ENCODE data around the gene C9orf43. TPM values are rescaled to one million over a fixed set of nuclear protein-coding genes. Genes with fewer than 3 reads are reported as not detected.

Gene C9orf43
- total and polyA plus RNA-seq, 2 donors (not counting 3 experiments of a cell fraction or from before 2014, with no cell fraction given), result 0.25 to 0.66 TPM

DNA sequence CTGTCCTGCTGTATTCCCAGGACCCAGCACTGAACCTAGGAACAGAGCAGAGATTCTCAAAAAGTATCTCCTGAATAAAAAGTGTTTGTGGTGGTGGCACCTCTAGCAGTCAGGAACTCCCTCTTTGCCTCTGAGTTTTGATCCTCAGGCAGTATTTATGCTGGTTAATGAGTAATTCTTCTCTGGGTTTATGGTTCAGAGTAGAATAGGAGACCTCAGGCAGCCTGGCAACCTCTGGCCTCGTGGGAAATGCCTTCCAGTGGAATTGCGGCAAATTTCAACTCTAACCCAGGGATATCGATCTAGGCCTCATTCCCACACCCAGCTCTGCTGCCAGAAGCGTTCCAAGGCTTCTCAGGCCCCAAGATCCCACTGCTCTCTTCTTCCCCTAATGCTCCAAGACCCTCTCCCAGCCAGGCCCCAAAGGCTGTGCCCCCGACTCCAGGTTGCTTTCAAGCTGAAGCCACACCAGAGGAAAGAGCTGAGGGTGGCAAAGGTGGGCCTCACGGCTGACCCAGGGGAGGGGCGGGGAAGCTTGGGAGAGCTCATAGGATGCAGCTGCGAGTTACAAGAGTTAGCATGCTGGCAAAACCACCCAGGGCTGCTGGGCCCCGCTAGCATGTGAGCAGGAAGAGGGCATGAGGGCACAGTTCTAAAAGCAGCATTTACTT lies 22.9 kb upstream of the C9orf43 start:
- no TSS peak for BruUV-seq (replicated peaks)
- no peak for DNase-seq (ENCODE audit: low read depth, low spot score)
- Histone ChIP-seq H3K27ac (ENCODE audit: insufficient read depth, low read depth, low read length) (no peak overlapping the region), H3K79me2 (ENCODE audit: control insufficient read depth, insufficient read depth, low read length) (no peaks in the 10 kb centered on the region), H2AFZ (ENCODE audit: low read depth, low read length) (no peak overlapping the region), H4K20me1 (replicated peaks; ENCODE audit: control insufficient read depth, extremely low read depth, insufficient read depth, low read length) (no peaks in the 10 kb centered on the region), H3K9me1 (replicated peaks; ENCODE audit: control insufficient read depth, extremely low read depth, insufficient read depth, low read length) (no peaks in the 10 kb centered on the region), H3K4me1 (ENCODE audit: control insufficient read depth, extremely low read depth, insufficient read depth, low read length) (no peaks in the 10 kb centered on the region), H3K4me2 (ENCODE audit: insufficient read depth, low read length) (no peak overlapping the region), H3K9me3 (replicated peaks; ENCODE audit: control insufficient read depth, insufficient read depth, low read length) (no peaks in the 10 kb centered on the region), H3K4me3 (replicated peaks in 1 of 3; ENCODE audit: insufficient read depth in 1 of 3, low read depth in 1 of 3, low read length in 3 of 3) (no peak overlapping the region), H3K9ac (replicated peaks; ENCODE audit: extremely low read depth, insufficient read depth, low read length) (no peak overlapping the region), H3K36me3 (ENCODE audit: control insufficient read depth in 2 of 2, extremely low read depth in 1 of 2, insufficient read depth in 2 of 2, low read length in 2 of 2) (peaks cover 2 to 11% of the 10 kb centered on the region in 2 experiments), H3K27me3 (ENCODE audit: control insufficient read depth in 2 of 2, insufficient read depth in 2 of 2, low read length in 2 of 2) (no peaks in the 10 kb centered on the region)
- ChIA-PET CTCF (no interaction called here), POLR2A (no interaction called here)
- no peak for FAIRE-seq
- dilution Hi-C loops (cut with MboI; ENCODE audit: extremely low pct_ligation_motif_present, low sequenced_read_pairs) (no loop called here), intact Hi-C loops (cut with micrococcal nuclease) (no loop called here)
- TF ChIP-seq POLR2A (IDR thresholded peaks at IDR 0.05; ENCODE audit: low read depth, low read length) (no peak), MYC (IDR thresholded peaks at IDR 0.05; ENCODE audit: low read depth, low read length) (no peak)
- TF ChIP-seq, protein P1, sequence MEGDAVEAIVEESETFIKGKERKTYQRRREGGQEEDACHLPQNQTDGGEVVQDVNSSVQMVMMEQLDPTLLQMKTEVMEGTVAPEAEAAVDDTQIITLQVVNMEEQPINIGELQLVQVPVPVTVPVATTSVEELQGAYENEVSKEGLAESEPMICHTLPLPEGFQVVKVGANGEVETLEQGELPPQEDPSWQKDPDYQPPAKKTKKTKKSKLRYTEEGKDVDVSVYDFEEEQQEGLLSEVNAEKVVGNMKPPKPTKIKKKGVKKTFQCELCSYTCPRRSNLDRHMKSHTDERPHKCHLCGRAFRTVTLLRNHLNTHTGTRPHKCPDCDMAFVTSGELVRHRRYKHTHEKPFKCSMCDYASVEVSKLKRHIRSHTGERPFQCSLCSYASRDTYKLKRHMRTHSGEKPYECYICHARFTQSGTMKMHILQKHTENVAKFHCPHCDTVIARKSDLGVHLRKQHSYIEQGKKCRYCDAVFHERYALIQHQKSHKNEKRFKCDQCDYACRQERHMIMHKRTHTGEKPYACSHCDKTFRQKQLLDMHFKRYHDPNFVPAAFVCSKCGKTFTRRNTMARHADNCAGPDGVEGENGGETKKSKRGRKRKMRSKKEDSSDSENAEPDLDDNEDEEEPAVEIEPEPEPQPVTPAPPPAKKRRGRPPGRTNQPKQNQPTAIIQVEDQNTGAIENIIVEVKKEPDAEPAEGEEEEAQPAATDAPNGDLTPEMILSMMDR (IDR thresholded peaks at IDR 0.05; ENCODE audit: extremely low read depth in 1 of 2, insufficient read depth in 1 of 2, low read depth in 1 of 2, low read length in 2 of 2), result no peak

GRCh38 chr9:113388833-113389232 lies 21.7 kb upstream of the C9orf43 start:
- no peaks in the 10 kb centered on the region for H3K79me2 ChIP-seq (ENCODE audit: control insufficient read depth, insufficient read depth, low read length)
- TF ChIP-seq GATA2 (IDR thresholded peaks at IDR 0.05; ENCODE audit: insufficient read depth, insufficient read length, low read depth, low read length) (no peak), MYC (IDR thresholded peaks at IDR 0.05; ENCODE audit: low read depth, low read length) (no peak), EZH2 (IDR thresholded peaks at IDR 0.05; ENCODE audit: borderline replicate concordance, low read depth, low read length, severe bottlenecking) (no peak), FOS (IDR thresholded peaks at IDR 0.05; ENCODE audit: borderline replicate concordance, insufficient read depth, low read length) (no peak), JUN (IDR thresholded peaks at IDR 0.05; ENCODE audit: borderline replicate concordance, insufficient read depth, insufficient read length, low read depth) (no peak), POLR2AphosphoS5 (IDR thresholded peaks at IDR 0.05; ENCODE audit: insufficient read depth, low read depth, low read length) (no peak), POLR2A (IDR thresholded peaks at IDR 0.05; ENCODE audit: low read depth, low read length) (no peak)
- TF ChIP-seq, protein P1 (IDR thresholded peaks at IDR 0.05; ENCODE audit: extremely low read depth in 1 of 2, insufficient read depth in 1 of 2, low read depth in 1 of 2, low read length in 2 of 2), result no peak
- TF ChIP-seq, protein P2, sequence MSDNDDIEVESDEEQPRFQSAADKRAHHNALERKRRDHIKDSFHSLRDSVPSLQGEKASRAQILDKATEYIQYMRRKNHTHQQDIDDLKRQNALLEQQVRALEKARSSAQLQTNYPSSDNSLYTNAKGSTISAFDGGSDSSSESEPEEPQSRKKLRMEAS (IDR thresholded peaks at IDR 0.05; ENCODE audit: insufficient read depth, insufficient read length), result no peak
- BruUV-seq (replicated peaks), result no TSS peak
- no peaks in the 10 kb centered on the region for H3K9me1 ChIP-seq (replicated peaks; ENCODE audit: control insufficient read depth, extremely low read depth, insufficient read depth, low read length)
- ChIA-PET POLR2A (no interaction called here), CTCF (no interaction called here)
- no peak overlapping the region for H2AFZ ChIP-seq (ENCODE audit: low read depth, low read length)
- no peak overlapping the region for H3K27ac ChIP-seq (ENCODE audit: insufficient read depth, low read depth, low read length)
- dilution Hi-C loops (cut with MboI; ENCODE audit: extremely low pct_ligation_motif_present, low sequenced_read_pairs) (no loop called here), intact Hi-C loops (cut with micrococcal nuclease) (no loop called here)
- no peak overlapping the region for H3K4me3 ChIP-seq (replicated peaks in 1 of 3; ENCODE audit: insufficient read depth in 1 of 3, low read depth in 1 of 3, low read length in 3 of 3)
- no peaks in the 10 kb centered on the region for H4K20me1 ChIP-seq (replicated peaks; ENCODE audit: control insufficient read depth, extremely low read depth, insufficient read depth, low read length)
- no peaks in the 10 kb centered on the region for H3K27me3 ChIP-seq (ENCODE audit: control insufficient read depth in 2 of 2, insufficient read depth in 2 of 2, low read length in 2 of 2)
- no peak overlapping the region for H3K4me2 ChIP-seq (ENCODE audit: insufficient read depth, low read length)
- H3K9me3 ChIP-seq (replicated peaks; ENCODE audit: control insufficient read depth, insufficient read depth, low read length), result no peaks in the 10 kb centered on the region
- FAIRE-seq (no peak), DNase-seq (ENCODE audit: low read depth, low spot score) (no peak)
- peaks cover 2 to 11% of the 10 kb centered on the region in 2 experiments for H3K36me3 ChIP-seq (ENCODE audit: control insufficient read depth in 2 of 2, extremely low read depth in 1 of 2, insufficient read depth in 2 of 2, low read length in 2 of 2)
- no peaks in the 10 kb centered on the region for H3K4me1 ChIP-seq (ENCODE audit: control insufficient read depth, extremely low read depth, insufficient read depth, low read length)
- no peak overlapping the region for H3K9ac ChIP-seq (replicated peaks; ENCODE audit: extremely low read depth, insufficient read depth, low read length)
